Panc1 (cell line): ENCODE measurements around the gene BTK.

ENCODE experiments used
- SIN3A ChIP-seq: IDR thresholded peaks from 2 replicates; pipeline ENCODE4 v1.6.1; 2012; ENCODE audit warnings: low read depth, mild to moderate bottlenecking, low read length, moderate library complexity, borderline replicate concordance; ENCODE audit not compliant: insufficient read depth
- TF ChIP-seq, protein P1 (sequence below): fragments of 450-650 bp; IDR thresholded peaks from 2 replicates; pipeline ENCODE4 v1.5.1; 2017; ENCODE audit warnings: mild to moderate bottlenecking

DNA sequence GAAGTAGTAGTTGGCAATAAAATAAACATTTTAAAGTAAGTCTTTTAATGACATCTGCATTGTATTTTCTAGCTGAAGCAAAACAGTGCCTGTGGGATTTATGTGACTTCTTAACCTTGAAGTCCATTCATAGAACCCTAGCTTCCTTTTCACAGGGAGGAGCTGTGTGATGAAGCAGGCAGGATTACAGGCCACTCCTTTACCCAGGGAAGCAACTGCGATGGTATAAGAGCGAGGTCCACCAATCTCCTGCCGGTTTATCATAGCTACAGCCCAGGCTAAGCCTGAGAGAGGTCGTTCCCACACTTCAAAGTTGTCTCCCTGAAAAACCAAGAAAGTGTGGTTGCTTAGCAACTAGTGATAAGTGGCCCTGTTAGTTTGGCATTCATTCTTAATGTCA lies 11.8 kb upstream of the BTK start:
- TF ChIP-seq, protein P1, sequence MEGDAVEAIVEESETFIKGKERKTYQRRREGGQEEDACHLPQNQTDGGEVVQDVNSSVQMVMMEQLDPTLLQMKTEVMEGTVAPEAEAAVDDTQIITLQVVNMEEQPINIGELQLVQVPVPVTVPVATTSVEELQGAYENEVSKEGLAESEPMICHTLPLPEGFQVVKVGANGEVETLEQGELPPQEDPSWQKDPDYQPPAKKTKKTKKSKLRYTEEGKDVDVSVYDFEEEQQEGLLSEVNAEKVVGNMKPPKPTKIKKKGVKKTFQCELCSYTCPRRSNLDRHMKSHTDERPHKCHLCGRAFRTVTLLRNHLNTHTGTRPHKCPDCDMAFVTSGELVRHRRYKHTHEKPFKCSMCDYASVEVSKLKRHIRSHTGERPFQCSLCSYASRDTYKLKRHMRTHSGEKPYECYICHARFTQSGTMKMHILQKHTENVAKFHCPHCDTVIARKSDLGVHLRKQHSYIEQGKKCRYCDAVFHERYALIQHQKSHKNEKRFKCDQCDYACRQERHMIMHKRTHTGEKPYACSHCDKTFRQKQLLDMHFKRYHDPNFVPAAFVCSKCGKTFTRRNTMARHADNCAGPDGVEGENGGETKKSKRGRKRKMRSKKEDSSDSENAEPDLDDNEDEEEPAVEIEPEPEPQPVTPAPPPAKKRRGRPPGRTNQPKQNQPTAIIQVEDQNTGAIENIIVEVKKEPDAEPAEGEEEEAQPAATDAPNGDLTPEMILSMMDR: no peak
- TF ChIP-seq SIN3A: no peak
